GM15510 (cell line): ENCODE measurements around the gene GARIN3.

Experiments used
- POLR2A ChIP-seq: IDR thresholded peaks from 3 replicates; pipeline ENCODE4 v1.6.1; 2011; ENCODE audit warnings: borderline replicate concordance; ENCODE audit not compliant: insufficient read length; ENCODE audit errors: extremely low read depth

The GARIN3 gene

GRCh38 chr5:157116483-157116954, 49.5 kb downstream of the GARIN3 start:
- TF ChIP-seq POLR2A: no peak

- TF ChIP-seq POLR2A: no peak
Measured at GRCh38 chr5:157115502-157115901, 50.6 kb downstream of the GARIN3 start.

DNA sequence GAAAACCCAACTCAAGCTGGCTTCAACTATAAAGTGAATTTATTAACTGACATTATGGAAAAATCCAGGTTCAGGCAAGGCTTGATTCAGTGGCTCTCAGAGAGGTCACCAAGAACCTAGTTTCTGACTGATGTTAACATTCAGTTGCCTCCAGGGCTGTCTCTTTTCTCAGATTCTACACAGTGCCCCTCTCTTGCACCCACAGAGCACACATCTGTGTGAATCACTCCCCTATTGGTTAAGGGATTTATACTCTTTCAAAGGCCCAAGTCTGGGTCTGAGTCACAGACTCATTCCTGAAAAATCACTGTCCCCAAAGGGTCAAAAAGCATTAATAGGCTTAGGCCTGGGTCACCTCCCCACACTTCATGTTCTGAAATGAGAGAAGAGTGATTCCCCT, 51.1 kb downstream of the GARIN3 start:
- no peak for TF ChIP-seq POLR2A

GRCh38 chr5:157113002-157113401, 53.1 kb downstream of the GARIN3 start:
- no peak for TF ChIP-seq POLR2A
